GM12872 (cell line): ENCODE measurements around the gene PTTG1.

Experiments
- TF ChIP-seq, protein P1 (sequence below): IDR thresholded peaks from 3 replicates; pipeline ENCODE4 v1.5.1; 2011; ENCODE audit warnings: low read depth, mild to moderate bottlenecking, low read length, moderate library complexity; ENCODE audit not compliant: insufficient read depth

Gene PTTG1

GRCh38 chr5:160463227-160463626 is 41.6 kb downstream of the PTTG1 start:
- TF ChIP-seq, protein P1, sequence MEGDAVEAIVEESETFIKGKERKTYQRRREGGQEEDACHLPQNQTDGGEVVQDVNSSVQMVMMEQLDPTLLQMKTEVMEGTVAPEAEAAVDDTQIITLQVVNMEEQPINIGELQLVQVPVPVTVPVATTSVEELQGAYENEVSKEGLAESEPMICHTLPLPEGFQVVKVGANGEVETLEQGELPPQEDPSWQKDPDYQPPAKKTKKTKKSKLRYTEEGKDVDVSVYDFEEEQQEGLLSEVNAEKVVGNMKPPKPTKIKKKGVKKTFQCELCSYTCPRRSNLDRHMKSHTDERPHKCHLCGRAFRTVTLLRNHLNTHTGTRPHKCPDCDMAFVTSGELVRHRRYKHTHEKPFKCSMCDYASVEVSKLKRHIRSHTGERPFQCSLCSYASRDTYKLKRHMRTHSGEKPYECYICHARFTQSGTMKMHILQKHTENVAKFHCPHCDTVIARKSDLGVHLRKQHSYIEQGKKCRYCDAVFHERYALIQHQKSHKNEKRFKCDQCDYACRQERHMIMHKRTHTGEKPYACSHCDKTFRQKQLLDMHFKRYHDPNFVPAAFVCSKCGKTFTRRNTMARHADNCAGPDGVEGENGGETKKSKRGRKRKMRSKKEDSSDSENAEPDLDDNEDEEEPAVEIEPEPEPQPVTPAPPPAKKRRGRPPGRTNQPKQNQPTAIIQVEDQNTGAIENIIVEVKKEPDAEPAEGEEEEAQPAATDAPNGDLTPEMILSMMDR: no peak

DNA sequence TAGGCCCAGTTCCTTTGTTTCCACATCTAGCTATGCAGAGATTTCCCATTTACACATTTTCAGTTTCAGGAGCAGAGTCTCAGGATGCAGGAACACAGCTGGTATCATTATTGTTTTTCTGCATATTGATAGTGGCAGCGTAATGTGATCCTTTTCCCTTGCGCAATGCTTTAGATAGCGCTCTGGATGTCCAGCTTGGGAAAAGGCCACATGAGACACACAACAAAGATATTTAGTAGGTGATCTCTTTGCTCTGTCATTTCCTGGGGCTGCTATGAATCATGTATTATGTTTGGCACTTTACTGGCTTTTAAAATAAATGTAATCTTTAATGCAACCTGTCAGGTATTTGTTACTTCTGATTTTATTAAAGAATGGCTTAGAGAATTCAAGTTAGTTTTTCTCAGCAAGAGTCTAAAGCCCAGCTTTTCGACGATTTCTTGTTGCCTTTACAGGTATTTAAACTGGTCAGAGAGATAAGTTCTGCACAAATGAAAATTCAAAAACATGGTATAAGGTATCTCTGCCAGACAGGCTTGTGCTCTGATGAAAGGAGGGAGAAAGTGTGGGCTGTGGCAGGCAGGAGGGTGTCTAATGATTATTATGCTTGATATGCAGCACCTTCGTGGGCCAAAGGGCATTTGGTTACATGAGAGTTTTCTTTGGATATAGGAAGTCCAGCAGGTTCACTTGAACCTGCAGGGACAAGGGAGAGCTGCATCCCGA is 42.2 kb downstream of the PTTG1 start:
- TF ChIP-seq, protein P1: no peak

- TF ChIP-seq, protein P1: no peak
These were observed 42.8 kb downstream of the PTTG1 start for GRCh38 chr5:160464466-160464797.

- TF ChIP-seq, protein P1: no peak
These were observed 44.5 kb downstream of the PTTG1 start for GRCh38 chr5:160466116-160466515.

DNA sequence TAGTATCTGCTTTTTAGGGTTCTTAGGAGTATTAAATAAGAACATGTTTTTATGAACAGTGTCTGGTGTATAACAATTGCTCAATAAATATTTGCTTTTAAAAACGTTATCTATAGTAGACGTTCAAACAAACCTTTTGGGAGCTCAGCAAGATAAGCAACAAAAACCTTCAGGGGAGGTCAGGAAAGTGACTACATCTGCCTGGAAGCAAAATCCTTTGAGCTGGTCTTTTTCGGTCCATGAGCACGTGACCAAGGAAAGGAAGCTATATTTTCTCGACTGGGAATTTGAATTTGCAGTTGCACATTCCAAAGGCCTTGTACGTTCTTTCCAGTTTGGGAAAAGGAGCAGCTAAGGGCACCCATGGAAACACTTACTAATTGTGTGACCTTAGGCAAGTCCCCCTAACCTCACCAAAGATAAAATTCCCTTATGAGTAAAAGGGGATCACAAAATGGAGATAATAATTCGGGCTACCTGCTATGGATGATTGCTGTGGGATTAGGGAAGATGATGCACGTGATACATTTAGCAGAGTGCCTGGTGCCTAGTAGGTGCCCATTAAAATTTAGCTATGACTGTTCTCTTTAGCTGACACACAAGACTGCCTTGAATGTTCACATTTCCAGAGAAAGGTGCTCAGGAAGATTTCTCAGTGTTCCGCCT is 45.4 kb downstream of the PTTG1 start:
- TF ChIP-seq, protein P1: no peak

DNA sequence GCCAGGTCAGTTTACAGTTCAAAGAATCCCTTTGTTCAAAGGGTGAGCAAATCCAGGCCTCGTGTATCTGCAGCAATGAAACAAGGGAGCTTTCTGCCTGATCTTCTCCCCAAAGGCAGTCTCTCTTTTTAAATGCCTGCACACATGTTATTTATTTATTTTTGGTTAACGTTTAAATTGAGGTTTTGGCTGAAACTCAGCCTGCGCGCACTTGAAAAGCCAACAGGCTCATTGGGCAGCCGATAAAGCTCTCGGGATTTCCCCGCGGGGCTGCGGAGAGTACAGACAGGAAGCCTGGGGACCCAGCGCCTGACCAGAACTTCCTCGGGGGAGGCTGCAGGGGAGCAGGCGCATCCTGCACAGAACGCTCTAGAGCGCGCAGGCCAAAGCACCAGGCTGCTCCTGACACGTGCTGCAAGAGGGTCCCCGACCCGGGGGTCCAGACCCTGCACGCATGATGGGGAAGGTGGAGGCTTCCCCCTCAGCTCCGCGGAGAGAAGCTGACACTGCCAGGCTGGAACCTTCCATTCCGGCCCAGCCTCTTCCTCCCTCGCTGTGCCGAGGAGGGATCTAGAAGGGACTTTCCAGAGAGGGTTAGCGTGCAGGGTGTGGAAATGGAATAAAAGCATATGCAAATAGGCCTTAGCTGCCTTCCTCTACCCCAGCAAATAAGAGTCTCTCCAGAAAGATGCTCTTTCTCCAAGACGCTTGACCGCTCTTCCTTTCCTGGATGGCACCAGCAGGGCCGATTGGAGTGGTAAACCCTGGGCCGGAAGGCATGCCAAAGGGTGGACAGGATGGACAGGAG is 46.1 kb downstream of the PTTG1 start:
- TF ChIP-seq, protein P1: no peak

DNA sequence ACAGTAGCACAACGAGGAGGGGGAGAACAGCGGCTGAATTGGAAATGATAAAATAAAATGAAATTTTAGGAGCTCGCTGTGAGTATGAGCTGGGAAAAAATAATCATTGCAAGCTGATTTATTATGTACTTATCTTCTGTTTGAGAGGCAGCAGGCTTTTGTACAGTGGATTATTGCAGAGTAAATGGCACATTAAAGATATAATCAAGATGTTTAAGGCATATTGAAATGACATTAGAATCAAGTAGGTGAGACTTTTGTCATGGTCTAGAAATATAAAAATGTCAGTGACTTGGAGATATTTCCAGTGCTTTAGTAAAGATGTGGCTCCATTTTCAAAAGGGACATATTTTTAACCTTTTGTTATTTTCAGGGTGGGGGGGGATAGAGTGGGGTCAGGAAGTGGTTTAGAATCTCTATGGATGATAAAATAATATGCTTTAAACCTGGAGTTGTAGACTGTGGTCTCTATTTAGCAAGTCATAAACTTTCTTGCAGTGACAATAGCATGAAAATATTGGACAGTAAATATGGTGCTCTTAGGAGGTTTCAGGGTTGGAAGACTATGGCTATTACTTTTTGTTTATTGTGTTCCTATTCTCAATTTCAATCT is 46.8 kb downstream of the PTTG1 start:
- TF ChIP-seq, protein P1: no peak
